DMS79 treated with DMSO at 0.1 percent for 48 hours (cell line): Measurements from ENCODE around the gene ALKBH1.
"Not testable (repeated sequence)": the region's sequence is repeated elsewhere in the genome, so short reads cannot be mapped to it uniquely, and the experiment has no call there.

Experiments used
- DNase-seq: peaks from one replicate; lab custom pipeline; 2025; lab: John Stamatoyannopoulos, UW

Gene ALKBH1

GRCh38 chr14:77667331-77667730, 40.5 kb downstream of the ALKBH1 start:
- DNase-seq = no peak

GRCh38 chr14:77663293-77663692, 44.5 kb downstream of the ALKBH1 start:
- no peak for DNase-seq

DNA sequence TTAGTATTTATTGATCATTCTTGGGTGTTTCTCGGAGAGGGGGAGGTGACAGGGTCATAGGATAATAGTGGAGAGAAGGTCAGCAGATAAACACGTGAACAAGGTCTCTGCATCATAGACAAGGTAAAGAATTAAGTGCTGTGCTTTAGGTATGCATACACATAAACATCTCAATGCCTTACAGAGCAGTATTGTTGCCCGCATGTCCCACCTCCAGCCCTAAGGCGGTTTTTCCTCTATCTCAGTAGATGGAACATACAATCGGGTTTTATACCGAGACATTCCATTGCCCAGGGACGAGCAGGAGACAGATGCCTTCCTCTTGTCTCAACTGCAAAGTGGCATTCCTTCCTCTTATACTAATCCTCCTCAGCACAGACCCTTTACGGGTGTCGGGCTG, 46.3 kb downstream of the ALKBH1 start:
- peak; percentile 82 for DNase-seq

GRCh38 chr14:77660754-77661153, 47.1 kb downstream of the ALKBH1 start:
- DNase-seq = peak; percentile 100

- DNase-seq = peak; percentile 44
These were observed 48.0 kb downstream of the ALKBH1 start for GRCh38 chr14:77659831-77660230.

DNA sequence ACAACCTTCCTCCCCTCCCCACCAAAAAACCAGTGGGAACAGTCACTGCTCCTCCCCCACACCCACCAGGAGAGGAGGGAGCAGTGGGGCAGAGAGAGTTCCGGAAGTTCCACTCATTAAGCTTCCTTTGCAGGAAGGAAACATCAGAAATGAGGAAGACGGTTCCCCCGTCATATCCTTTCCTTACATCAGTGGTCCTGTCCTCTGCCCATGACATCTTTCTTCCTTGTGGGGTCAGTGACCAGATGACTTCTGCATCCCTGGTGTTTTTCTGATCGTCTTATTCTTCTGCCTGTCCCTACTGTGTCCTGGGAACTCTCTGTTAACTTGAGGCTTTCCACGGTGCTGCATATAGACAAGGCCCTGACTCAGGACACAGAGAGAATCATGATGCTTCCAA, 50.5 kb downstream of the ALKBH1 start:
- no peak for DNase-seq

DNA sequence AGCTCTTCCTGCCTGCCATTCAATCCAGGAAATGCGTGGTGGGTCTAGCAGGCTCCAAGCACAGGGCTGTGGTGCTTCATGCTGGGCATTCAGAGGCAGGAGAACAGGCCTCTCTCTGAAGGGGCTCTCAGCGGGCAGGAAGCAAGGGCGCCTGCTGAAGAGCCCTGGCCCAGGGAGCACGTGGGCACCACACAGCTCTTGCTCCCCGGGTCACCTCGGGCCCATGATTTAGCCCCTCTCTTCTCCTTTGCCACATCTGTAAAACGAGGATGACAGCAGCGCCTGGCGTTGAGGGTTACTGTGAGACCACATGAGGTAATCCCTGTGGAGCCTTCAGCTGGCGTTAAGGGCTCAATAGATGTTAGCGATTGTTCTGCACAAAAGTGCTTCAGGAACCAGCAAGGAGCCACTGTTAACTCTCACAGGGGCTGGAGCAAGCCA, 53.8 kb downstream of the ALKBH1 start:
- DNase-seq = peak; percentile 95

GRCh38 chr14:77649326-77649725, 58.5 kb downstream of the ALKBH1 start:
- DNase-seq = no peak

DNA sequence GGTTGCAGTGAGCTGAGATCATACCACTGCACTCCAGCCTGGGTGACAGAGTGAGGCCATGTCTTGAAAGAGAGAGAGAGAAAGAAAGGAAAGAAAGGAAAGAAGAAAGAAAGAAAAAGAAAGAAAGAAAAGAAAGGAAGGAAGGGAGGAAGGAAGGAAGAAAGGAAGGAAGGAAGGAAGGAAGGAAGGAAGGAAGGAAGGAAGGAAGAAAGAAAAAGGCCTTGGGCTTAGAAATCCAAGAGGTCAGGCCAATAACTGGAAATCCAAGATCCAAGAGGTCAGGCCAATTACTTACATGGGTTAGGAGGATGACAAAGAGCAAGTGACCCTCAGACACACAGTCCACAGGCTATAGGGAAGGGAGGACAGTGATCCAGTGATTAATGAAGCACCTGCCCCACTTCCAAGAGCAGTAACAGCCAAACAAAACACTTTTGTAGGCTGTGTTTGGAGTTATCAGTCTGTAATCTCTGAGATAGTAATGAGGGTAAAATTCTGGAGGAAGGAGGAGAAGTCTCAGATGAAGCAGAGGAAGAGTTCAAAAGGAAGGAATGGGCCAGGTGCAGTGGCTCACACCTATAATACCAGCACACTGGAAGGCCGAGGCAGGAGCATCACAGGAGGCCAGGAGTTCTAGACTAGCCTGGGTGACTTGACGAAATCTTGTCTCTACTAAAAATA, 59.2 kb downstream of the ALKBH1 start:
- DNase-seq = no peak

DNA sequence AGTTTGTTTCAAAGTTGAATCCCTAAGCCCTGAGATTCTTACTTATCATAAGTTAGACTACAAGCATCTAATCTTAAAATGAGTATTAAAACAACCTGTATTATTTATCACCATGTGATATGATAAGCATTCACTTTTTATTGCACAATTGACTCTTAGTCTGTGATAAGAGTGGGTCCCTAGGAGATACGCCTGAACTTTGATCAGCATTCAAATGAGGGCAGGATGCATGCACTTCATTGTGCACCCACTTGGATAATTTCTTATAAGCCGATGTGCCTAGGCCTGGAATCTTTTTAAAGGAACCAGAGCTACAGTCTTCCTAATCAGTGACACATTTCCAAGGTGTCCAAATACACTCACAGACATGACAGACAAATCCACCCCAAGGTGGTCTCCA, 60.0 kb downstream of the ALKBH1 start:
- DNase-seq = no peak

DNA sequence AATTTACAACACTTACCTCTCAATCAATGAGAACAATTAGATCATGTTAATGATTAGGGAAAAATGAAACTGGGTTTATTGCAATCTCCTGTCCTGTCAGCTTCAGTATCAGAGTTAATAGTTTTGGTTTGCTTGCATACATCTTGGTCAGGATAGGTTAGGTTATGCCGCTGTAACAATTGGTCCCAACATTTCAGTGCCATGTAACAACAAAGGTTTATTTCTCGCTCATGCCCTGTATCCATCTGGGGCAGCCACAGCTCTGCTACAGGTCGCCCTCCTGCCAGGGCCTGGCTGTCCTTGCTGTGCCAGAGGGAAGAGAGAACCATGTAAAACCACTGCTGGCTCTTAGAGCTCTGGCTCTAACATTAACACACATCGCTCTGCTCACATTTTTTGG, 60.9 kb downstream of the ALKBH1 start:
- no peak for DNase-seq

DNA sequence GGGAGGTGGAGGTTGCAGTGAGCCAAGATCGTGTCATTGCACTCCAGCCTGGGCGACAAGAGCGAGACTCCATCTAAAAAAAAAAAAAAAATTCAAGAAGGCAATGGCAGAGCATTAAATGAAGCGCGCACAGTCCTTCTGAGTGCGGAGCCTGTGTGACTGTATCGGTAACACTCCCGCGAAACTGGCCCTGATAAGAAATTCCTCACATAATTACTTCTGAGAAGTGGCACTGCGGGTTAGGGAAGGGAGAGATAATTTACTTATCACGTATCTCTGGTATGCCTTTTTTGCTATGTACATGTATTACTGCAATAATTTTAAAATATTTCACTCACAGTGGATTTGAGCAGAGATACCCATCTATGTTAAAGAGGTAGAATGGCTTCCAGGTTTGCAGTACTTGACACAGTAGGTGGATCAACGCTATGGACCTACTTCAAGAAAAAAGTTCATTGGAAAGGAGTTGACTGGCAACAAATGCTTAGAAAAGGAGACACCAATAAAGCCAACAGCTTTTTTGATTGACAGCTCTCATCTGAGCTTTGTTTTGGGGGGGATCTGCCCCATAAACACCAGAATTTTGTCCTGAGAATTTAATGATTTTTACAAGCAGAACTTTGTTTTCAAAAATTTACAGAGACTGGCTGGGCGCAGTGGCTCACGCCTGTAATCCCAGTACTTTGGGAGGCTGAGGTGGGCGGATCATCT, 62.1 kb downstream of the ALKBH1 start:
- DNase-seq = no peak

- DNase-seq = no peak
These were observed 65.4 kb downstream of the ALKBH1 start for GRCh38 chr14:77642407-77642806.

- DNase-seq = no peak
These were observed 66.1 kb downstream of the ALKBH1 start for GRCh38 chr14:77641534-77642341.

- no peak for DNase-seq
These were observed 66.9 kb downstream of the ALKBH1 start for GRCh38 chr14:77640756-77641533.

DNA sequence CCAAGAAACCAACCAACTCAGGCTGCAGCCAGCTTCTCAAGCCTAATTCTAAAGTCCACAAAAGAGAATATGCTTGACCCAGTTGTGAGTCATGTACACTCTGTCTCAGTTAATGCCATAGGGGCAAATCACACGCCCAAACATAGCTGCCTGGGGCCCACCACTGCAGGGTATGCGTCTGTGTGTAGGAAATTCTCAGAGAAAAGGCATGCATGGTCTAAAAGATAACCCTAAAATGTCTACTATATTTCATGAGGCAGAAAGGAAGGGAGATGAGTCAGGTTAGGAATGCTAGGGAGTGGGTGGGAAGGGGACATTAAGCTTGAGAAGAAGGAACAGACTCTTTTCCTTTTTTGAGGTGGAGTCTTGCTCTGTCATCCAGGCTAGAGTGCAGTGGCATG, 69.1 kb downstream of the ALKBH1 start:
- no peak for DNase-seq

DNA sequence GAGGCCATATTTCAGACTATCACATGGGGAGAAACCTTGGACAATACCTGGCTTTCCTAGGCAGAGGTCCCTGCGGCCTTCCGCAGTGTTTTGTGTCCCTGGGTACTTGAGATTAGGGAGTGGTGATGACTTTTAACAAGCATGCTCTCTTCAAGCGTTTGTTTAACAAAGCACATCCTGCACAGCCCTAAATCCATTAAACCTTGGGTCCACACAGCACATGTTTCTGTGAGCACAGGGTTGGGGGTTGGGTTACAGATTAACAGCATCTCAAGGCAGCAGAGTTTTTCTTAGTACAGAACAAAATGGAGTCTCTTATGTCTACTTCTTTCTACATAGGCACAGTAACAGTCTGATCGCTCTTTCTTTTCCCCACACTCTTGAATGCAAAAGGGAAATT, 72.0 kb downstream of the ALKBH1 start:
- DNase-seq = not testable (repeated sequence)

DNA sequence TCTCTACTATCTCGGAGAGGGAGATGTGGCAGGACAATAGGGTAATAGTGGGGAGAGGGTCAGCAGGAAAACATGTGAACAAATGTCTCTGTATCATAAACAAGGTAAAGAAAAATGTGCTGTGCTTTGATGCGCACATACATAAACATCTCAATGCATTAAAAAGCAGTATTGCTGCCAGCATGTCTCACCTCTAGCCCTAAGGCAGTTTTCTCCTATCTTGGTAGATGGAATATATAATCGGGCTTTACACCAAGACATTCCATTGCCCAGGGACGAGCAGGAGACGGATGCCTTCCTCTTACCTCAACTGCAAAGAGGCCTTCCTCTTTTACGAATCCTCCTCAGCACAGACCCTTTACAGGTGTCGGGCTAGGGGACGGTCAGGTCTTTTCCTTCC, 72.4 kb downstream of the ALKBH1 start:
- not testable (repeated sequence) for DNase-seq

DNA sequence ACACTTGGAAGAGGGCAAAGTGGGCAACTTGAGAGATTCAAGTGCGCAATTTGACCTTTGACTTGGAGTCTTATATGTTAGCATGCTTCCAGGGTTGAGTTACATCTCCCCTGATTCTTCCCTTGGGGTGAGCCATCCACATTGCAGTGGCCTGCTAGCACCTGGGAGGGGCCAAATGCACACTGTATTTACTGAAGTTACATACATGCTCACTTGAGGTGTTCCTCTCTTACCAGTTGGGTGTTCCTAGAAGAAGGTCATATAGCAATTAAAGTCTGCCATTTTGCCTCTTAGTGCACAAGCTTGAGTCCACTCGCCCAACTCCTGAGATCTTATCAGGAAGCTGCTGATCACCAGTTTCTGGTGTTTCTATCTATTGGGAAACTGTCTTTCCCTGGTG, 77.7 kb downstream of the ALKBH1 start:
- no peak for DNase-seq

DNA sequence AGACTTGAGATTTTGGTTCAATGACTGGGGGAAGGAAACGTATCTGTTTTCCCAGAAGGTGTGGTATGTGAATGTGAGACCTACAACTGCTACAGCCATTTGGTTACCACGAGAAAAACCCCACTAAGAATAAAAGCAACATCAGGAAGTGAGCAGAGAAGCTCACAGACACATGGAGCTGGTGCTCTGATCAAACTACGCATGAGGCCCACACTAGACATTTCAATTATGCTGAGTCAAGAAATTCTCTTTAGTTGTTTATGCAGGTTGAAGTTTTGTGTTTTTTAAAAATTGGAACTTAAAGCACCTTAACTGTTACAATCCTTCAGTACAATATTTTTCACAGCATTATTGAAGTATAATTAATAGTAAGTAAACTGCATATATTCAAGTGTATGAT, 82.5 kb downstream of the ALKBH1 start:
- DNase-seq = no peak

- DNase-seq = no peak
These were observed 84.6 kb downstream of the ALKBH1 start for GRCh38 chr14:77623201-77623600.
